Measurements from ENCODE around the gene EIPR1.

Gene EIPR1

GRCh38 chr2:3176869-3177255 is 200.8 kb downstream of the EIPR1 start:
- WGBS (ENCODE audit: insufficient coverage, insufficient read length) = no CpG with 5 or more reads among the region's 25 CpGs
- Histone ChIP-seq H3K27ac (ENCODE audit: low read length) (no peak overlapping the region), H3K4me1 (ENCODE audit: control insufficient read depth, insufficient read depth, low read length) (no peaks in the 10 kb centered on the region), H3K36me3 (ENCODE audit: control insufficient read depth, insufficient read depth, low read length) (no peaks in the 10 kb centered on the region; the same call in 1 of the 2 replicates), H3K4me3 (ENCODE audit: low read length) (no peak overlapping the region), H3K27me3 (ENCODE audit: control insufficient read depth, insufficient read depth, low read length) (no peaks in the 10 kb centered on the region), H3K9me3 (ENCODE audit: control insufficient read depth, insufficient read depth, low read length) (no peaks in the 10 kb centered on the region)
- DNase-seq (ENCODE audit: low read depth, low spot score) = no peak

DNA sequence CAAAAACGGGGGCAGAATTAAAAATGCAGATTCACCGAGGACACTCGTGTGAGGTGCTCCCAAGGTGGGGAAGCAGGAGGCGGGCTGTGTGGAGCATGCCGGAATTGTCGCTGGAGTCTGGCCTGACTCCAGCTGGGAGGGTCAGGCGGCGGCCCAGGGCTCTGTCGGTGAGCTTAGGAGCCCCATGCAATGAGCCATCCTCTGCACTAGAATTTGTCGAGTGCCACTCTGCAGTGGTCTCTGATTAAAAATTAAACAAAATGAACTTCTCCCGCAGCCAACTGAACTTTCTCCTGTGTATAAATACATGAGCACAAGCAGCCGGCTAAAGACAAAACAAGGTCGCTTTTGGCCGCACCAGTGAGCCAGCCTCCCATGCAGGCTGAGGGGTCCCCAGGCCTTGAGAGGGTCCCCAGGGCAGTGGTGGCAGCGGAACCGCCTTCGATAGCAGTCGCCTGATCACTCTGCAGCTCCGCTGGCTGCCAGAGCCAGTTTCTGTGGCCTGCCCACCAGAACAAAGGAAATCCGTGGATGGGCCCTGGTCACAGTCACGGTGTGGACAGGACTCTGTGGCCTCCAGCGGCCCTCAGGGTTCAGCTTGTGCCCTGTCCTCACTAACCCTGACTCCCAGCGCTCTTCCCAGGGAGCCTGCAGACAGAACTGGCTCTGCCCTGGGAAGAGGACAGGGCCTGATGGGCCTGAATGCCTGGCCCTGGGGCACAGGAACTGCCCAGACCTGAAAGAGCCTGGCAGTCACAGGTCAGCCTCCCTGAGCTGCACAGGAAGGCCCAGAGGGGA is 201.3 kb downstream of the EIPR1 start:
- H3K27ac ChIP-seq (ENCODE audit: low read length) = no peak overlapping the region
- no CpG with 5 or more reads among the region's 23 CpGs for WGBS (ENCODE audit: insufficient coverage, insufficient read length)
- DNase-seq (ENCODE audit: low read depth, low spot score) = no peak
- no peaks in the 10 kb centered on the region for H3K4me1 ChIP-seq (ENCODE audit: control insufficient read depth, insufficient read depth, low read length)
- H3K36me3 ChIP-seq (ENCODE audit: control insufficient read depth, insufficient read depth, low read length) = no peaks in the 10 kb centered on the region; the same call in 1 of the 2 replicates
- no peak overlapping the region for H3K4me3 ChIP-seq (ENCODE audit: low read length)
- no peaks in the 10 kb centered on the region for H3K9me3 ChIP-seq (ENCODE audit: control insufficient read depth, insufficient read depth, low read length)
- H3K27me3 ChIP-seq (ENCODE audit: control insufficient read depth, insufficient read depth, low read length) = no peaks in the 10 kb centered on the region

DNA sequence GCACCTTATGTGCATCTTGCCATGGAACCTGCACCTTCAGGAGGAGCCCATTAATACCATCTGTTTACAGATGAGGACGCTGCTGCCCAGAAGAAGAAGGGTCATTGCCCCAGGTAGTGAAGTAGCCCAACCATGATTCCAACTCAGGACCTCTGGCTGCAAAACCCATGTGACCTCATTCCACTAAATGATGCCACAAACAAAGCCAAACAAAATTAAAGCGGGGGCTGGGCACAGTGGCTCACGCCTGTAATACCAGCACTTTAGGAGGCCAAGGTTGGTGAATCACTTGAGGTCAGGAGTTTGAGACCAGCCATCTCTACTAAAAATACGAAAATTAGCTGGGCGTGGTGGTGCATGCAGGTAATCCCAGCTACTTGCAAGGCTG is 202.1 kb downstream of the EIPR1 start:
- DNase-seq (ENCODE audit: low read depth, low spot score) = no peak
- H3K36me3 ChIP-seq (ENCODE audit: control insufficient read depth, insufficient read depth, low read length) = no peaks in the 10 kb centered on the region; the same call in 1 of the 2 replicates
- no peaks in the 10 kb centered on the region for H3K4me1 ChIP-seq (ENCODE audit: control insufficient read depth, insufficient read depth, low read length)
- no peaks in the 10 kb centered on the region for H3K27me3 ChIP-seq (ENCODE audit: control insufficient read depth, insufficient read depth, low read length)
- H3K4me3 ChIP-seq (ENCODE audit: low read length) = no peak overlapping the region
- no peaks in the 10 kb centered on the region for H3K9me3 ChIP-seq (ENCODE audit: control insufficient read depth, insufficient read depth, low read length)
- no peak overlapping the region for H3K27ac ChIP-seq (ENCODE audit: low read length)
- no CpG with 5 or more reads among the region's 5 CpGs for WGBS (ENCODE audit: insufficient coverage, insufficient read length)

DNA sequence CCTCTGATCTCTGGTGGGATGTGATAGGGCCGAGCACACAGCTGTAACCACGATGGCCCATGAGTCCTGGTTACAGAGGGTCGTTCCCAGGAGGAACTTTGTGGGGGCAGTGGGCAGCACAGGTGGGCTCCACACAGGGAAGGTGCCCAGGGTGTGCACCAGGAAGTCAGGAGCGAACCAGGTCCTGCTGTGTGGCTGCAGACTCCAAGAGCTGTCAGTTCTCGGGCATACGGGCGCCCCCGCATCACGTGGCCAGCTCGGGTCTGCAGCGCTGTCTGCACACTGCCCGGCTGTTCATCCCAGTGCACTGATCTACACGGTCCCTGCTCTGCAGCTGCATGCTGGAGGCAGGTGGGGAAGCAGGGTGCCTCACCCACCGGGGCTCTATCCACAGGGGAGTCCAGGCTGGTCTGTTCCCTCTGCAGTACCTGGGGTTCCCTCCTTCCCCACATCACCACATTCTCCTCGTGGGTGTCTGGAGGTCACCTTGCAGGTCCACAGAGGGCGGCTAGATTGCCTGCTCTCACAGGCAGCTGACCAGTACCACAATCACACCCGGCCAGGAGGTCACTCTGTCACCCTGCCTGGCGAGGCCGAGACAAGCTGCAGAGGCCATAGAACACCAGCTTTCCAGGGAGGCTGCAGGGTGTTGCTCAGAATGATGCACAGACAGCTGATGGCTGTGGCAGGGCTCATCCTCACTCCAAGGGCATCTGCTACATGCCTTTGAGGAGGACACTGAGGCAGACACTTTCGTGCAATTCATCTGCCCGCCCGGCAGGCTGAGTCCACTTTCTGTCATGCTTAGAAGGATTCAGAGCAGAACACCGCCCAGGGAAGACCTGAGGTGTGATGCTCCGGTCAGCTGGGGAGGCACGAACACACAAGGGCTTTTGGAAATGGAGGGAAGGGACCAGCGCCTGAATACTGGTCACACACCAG is 202.7 kb downstream of the EIPR1 start:
- no peaks in the 10 kb centered on the region for H3K4me1 ChIP-seq (ENCODE audit: control insufficient read depth, insufficient read depth, low read length)
- no CpG with 5 or more reads among the region's 26 CpGs for WGBS (ENCODE audit: insufficient coverage, insufficient read length)
- no peak overlapping the region for H3K27ac ChIP-seq (ENCODE audit: low read length)
- DNase-seq (ENCODE audit: low read depth, low spot score) = no peak
- no peaks in the 10 kb centered on the region for H3K9me3 ChIP-seq (ENCODE audit: control insufficient read depth, insufficient read depth, low read length)
- no peak overlapping the region for H3K4me3 ChIP-seq (ENCODE audit: low read length)
- no peaks in the 10 kb centered on the region; the same call in 1 of the 2 replicates for H3K36me3 ChIP-seq (ENCODE audit: control insufficient read depth, insufficient read depth, low read length)
- no peaks in the 10 kb centered on the region for H3K27me3 ChIP-seq (ENCODE audit: control insufficient read depth, insufficient read depth, low read length)

DNA sequence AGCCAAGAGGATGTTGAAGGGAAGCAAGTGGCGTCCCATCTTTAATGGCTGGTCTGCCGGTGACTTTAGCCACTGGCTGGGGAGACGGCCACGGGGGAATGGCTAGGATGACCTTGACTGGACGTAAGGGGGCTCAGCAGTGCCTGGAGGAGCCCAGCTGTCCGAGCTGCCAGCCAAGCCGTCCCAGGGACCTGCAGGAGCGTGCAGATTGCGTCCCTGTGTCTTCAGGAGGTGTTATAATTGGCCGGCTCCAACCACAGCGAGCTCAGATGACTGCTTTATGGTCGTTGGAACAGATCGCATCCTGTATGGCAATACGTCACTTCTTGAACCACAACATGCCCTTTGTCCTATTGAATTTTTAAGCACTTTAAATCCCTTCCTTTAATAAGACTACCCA is 204.6 kb downstream of the EIPR1 start:
- DNase-seq (ENCODE audit: low read depth, low spot score) = no peak
- H3K27ac ChIP-seq (ENCODE audit: low read length) = no peak overlapping the region
- WGBS (ENCODE audit: insufficient coverage, insufficient read length) = no CpG with 5 or more reads among the region's 14 CpGs

GRCh38 chr2:3172265-3172935 is 205.2 kb downstream of the EIPR1 start:
- DNase-seq (ENCODE audit: low read depth, low spot score) = no peak
- H3K9me3 ChIP-seq (ENCODE audit: control insufficient read depth, insufficient read depth, low read length) = no peaks in the 10 kb centered on the region
- no peak overlapping the region for H3K27ac ChIP-seq (ENCODE audit: low read length)
- peaks cover 5% of the 10 kb centered on the region; the same call in 1 of the 2 replicates for H3K4me1 ChIP-seq (ENCODE audit: control insufficient read depth, insufficient read depth, low read length)
- H3K36me3 ChIP-seq (ENCODE audit: control insufficient read depth, insufficient read depth, low read length) = no peaks in the 10 kb centered on the region; the same call in 1 of the 2 replicates
- no peak overlapping the region for H3K4me3 ChIP-seq (ENCODE audit: low read length)
- no CpG with 5 or more reads among the region's 18 CpGs for WGBS (ENCODE audit: insufficient coverage, insufficient read length)
- H3K27me3 ChIP-seq (ENCODE audit: control insufficient read depth, insufficient read depth, low read length) = no peaks in the 10 kb centered on the region

More for the DNA sequence above, 204.6 kb downstream of the EIPR1 start:
- Histone ChIP-seq H3K4me3 (ENCODE audit: low read length) (no peak overlapping the region), H3K9me3 (ENCODE audit: control insufficient read depth, insufficient read depth, low read length) (no peaks in the 10 kb centered on the region), H3K4me1 (ENCODE audit: control insufficient read depth, insufficient read depth, low read length) (peaks cover 5% of the 10 kb centered on the region; the same call in 1 of the 2 replicates), H3K27me3 (ENCODE audit: control insufficient read depth, insufficient read depth, low read length) (no peaks in the 10 kb centered on the region), H3K36me3 (ENCODE audit: control insufficient read depth, insufficient read depth, low read length) (no peaks in the 10 kb centered on the region; the same call in 1 of the 2 replicates)

- peaks cover 5% of the 10 kb centered on the region; the same call in 1 of the 2 replicates for H3K4me1 ChIP-seq (ENCODE audit: control insufficient read depth, insufficient read depth, low read length)
- no peaks in the 10 kb centered on the region; the same call in 1 of the 2 replicates for H3K36me3 ChIP-seq (ENCODE audit: control insufficient read depth, insufficient read depth, low read length)
- H3K4me3 ChIP-seq (ENCODE audit: low read length) = no peak overlapping the region
- H3K27me3 ChIP-seq (ENCODE audit: control insufficient read depth, insufficient read depth, low read length) = no peaks in the 10 kb centered on the region
- no peak for DNase-seq (ENCODE audit: low read depth, low spot score)
- no peaks in the 10 kb centered on the region for H3K9me3 ChIP-seq (ENCODE audit: control insufficient read depth, insufficient read depth, low read length)
- no CpG with 5 or more reads among the region's 17 CpGs for WGBS (ENCODE audit: insufficient coverage, insufficient read length)
- H3K27ac ChIP-seq (ENCODE audit: low read length) = no peak overlapping the region
Measured at GRCh38 chr2:3171564-3172264, 205.9 kb downstream of the EIPR1 start.

GRCh38 chr2:3170792-3171455 is 206.7 kb downstream of the EIPR1 start:
- no CpG with 5 or more reads among the region's 29 CpGs for WGBS (ENCODE audit: insufficient coverage, insufficient read length)
- no peaks in the 10 kb centered on the region for H3K27me3 ChIP-seq (ENCODE audit: control insufficient read depth, insufficient read depth, low read length)
- no peak overlapping the region for H3K4me3 ChIP-seq (ENCODE audit: low read length)
- H3K9me3 ChIP-seq (ENCODE audit: control insufficient read depth, insufficient read depth, low read length) = no peaks in the 10 kb centered on the region
- H3K4me1 ChIP-seq (ENCODE audit: control insufficient read depth, insufficient read depth, low read length) = peaks cover 5% of the 10 kb centered on the region; the same call in 1 of the 2 replicates
- DNase-seq (ENCODE audit: low read depth, low spot score) = no peak
- H3K27ac ChIP-seq (ENCODE audit: low read length) = no peak overlapping the region
- H3K36me3 ChIP-seq (ENCODE audit: control insufficient read depth, insufficient read depth, low read length) = no peaks in the 10 kb centered on the region; the same call in 1 of the 2 replicates

- H3K36me3 ChIP-seq (ENCODE audit: control insufficient read depth, insufficient read depth, low read length) = no peaks in the 10 kb centered on the region
- no peaks in the 10 kb centered on the region for H3K9me3 ChIP-seq (ENCODE audit: control insufficient read depth, insufficient read depth, low read length)
- WGBS (ENCODE audit: insufficient coverage, insufficient read length) = no CpG with 5 or more reads among the region's 20 CpGs
Measured at GRCh38 chr2:3169106-3169870, 208.3 kb downstream of the EIPR1 start.

More at GRCh38 chr2:3169106-3169870, 208.3 kb downstream of the EIPR1 start:
- Histone ChIP-seq H3K4me1 (ENCODE audit: control insufficient read depth, insufficient read depth, low read length) (peaks cover 5% of the 10 kb centered on the region; the same call in 1 of the 2 replicates), H3K27ac (ENCODE audit: low read length) (no peak overlapping the region), H3K4me3 (ENCODE audit: low read length) (no peak overlapping the region), H3K27me3 (ENCODE audit: control insufficient read depth, insufficient read depth, low read length) (no peaks in the 10 kb centered on the region)
- no peak for DNase-seq (ENCODE audit: low read depth, low spot score)
